HG03558 (cell line): ENCODE results near the gene SIDT2.

Source experiments
- ATAC-seq: cut with Tn5 transposase; IDR thresholded peaks from one replicate; pipeline ENCODE4 v1.9.1; 2021; ENCODE audit warnings: moderate number of reproducible peaks; ENCODE audit not compliant: unreplicated experiment; ENCODE audit errors: extremely low read depth

SIDT2 gene

GRCh38 chr11:117219995-117220394 lies 41.5 kb downstream of the SIDT2 start:
- no peak for ATAC-seq

GRCh38 chr11:117220568-117220967 lies 42.0 kb downstream of the SIDT2 start:
- no peak for ATAC-seq

- no peak for ATAC-seq
Measured at GRCh38 chr11:117220999-117221774, 42.6 kb downstream of the SIDT2 start.

GRCh38 chr11:117221775-117222517 lies 43.4 kb downstream of the SIDT2 start:
- no peak for ATAC-seq

- ATAC-seq = no peak
Measured at GRCh38 chr11:117222991-117223740, 44.6 kb downstream of the SIDT2 start.

- no peak for ATAC-seq
Measured at GRCh38 chr11:117223741-117224689, 45.5 kb downstream of the SIDT2 start.

- ATAC-seq = no peak
Measured at GRCh38 chr11:117225553-117226170, 47.1 kb downstream of the SIDT2 start.

- no peak for ATAC-seq
Measured at GRCh38 chr11:117226388-117227385, 48.1 kb downstream of the SIDT2 start.

GRCh38 chr11:117228091-117228490 lies 49.5 kb downstream of the SIDT2 start:
- ATAC-seq = no peak

GRCh38 chr11:117229411-117229810 lies 50.9 kb downstream of the SIDT2 start:
- ATAC-seq = no peak

GRCh38 chr11:117229931-117230285 lies 51.4 kb downstream of the SIDT2 start:
- ATAC-seq = no peak

GRCh38 chr11:117230286-117230961 lies 51.9 kb downstream of the SIDT2 start:
- ATAC-seq = no peak

- ATAC-seq = no peak
Measured at GRCh38 chr11:117230999-117231841, 52.7 kb downstream of the SIDT2 start.

- no peak for ATAC-seq
Measured at GRCh38 chr11:117231842-117232091, 53.2 kb downstream of the SIDT2 start, which contains the start of gene PCSK7. PCSK7 (minus strand) TSS chr11:117232073; CDS start chr11:117229844, 2,229 bp downstream.

GRCh38 chr11:117232092-117232878 lies 53.7 kb downstream of the SIDT2 start, which contains the start of gene RNF214:
RNF214 (plus strand) TSS chr11:117232671; CDS start chr11:117234273, 1,602 bp downstream.
- no peak for ATAC-seq

- ATAC-seq = no peak
Measured at GRCh38 chr11:117232911-117233409, 54.4 kb downstream of the SIDT2 start.
